ENCODE data around the gene UBAC1. TPM values are rescaled to one million over a fixed set of nuclear protein-coding genes. Genes with fewer than 3 reads are reported as not detected.

Gene UBAC1
- total and polyA plus RNA-seq, 11 donors: 71.1 to 140 (median 100) TPM

DNA sequence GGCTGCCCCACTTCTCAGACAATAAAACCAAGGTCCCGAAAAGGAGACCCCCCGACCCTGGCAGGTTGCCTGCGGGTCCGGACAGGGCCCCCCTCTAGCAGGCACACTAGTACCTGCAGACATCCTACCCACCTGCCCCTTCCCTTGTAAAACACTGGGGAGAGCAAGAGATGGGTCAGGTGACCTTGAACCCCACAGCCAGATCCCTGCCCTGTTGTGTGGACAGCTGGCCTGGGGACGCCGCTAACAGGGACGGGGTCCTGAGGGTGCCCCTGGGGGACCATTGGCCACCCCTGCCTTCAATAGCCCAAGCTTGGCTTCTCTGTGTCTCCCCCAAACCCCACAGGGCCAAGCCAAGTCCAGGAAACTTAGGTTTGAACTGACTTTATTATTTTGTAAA lies 45.0 kb upstream of the UBAC1 start:
- no peak overlapping the region for H3K27ac ChIP-seq
- intact Hi-C loops (cut with DNase I): no loop called here
- WGBS, 4 donors: 76 to 93% (median 88%) methylated on average over 4 to 7 of the region's 7 CpGs
- H3K36me3 ChIP-seq: peaks cover 0 to 21% (median 10%) of the 10 kb centered on the region in 9 donors
- ATAC-seq (no peak), DNase-seq (no peak)
- no peak overlapping the region for H3K4me3 ChIP-seq
- peaks cover 4 to 31% (median 17%) of the 10 kb centered on the region in 12 donors for H3K4me1 ChIP-seq
- no peaks in the 10 kb centered on the region for H3K27me3 ChIP-seq
- H3K9me3 ChIP-seq: no peaks in the 10 kb centered on the region
- TF ChIP-seq CTCF (IDR thresholded peaks at IDR 0.05) (no peak), POLR2A (IDR thresholded peaks at IDR 0.05) (no peak)

DNA sequence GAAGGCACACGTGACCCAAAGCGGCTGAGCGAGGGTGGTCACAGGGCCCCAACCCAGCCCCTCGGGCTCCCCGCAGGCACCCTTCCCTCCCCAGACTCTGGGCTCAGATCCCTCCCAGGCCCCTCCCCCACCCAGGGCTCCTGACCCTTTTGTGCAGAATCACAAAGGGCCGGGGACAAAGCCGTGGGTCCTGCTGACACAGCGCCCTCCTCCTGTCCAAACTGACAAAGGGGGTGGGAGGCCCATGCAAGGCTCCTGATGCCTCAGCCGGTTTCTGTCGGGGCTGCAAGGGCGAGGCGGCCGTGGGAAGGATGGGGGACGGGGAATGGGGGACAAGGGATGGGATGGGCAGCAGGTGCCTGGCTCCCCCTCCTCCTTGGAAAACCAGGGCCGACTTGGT lies 43.5 kb upstream of the UBAC1 start:
- H3K4me1 ChIP-seq: peaks cover 0 to 30% (median 15%) of the 10 kb centered on the region in 12 donors
- no peaks in the 10 kb centered on the region for H3K9me3 ChIP-seq
- no peak overlapping the region for H3K4me3 ChIP-seq
- DNase-seq: no peak
- intact Hi-C loops (cut with DNase I): no loop called here
- no peak overlapping the region for H3K27ac ChIP-seq
- 84 to 92% (median 90%) methylated on average over 8 to 15 of the region's 15 CpGs for WGBS, 4 donors
- peaks cover 0 to 13% (median 8%) of the 10 kb centered on the region in 9 donors for H3K36me3 ChIP-seq
- ATAC-seq: no peak
- no peaks in the 10 kb centered on the region for H3K27me3 ChIP-seq
- TF ChIP-seq CTCF (IDR thresholded peaks at IDR 0.05) (no peak), POLR2A (IDR thresholded peaks at IDR 0.05) (no peak)

DNA sequence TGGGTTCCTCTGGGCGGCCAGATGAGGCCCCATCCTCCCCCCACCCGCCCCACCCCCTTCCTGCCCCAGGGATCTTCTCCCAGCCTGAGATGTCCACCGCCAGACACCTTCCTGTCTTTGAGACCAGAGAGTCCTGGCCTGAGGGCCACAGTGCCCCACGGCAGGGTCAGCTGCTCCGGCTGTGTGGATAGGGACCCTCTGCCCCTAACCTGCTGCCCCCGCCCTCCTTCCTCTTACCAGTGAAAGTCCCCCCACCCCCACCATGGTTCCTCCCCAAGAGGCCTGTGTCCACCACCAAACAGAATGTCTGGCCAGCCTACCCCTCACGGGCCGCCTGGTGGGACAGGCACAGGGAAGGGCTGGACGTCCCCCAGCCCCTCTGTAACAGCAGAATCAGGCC lies 43.0 kb upstream of the UBAC1 start:
- 72 to 86% (median 77%) methylated on average over 4 to 9 of the region's 9 CpGs for WGBS, 4 donors

More for the DNA sequence above, 43.0 kb upstream of the UBAC1 start:
- Histone ChIP-seq H3K9me3 (no peaks in the 10 kb centered on the region), H3K27me3 (no peaks in the 10 kb centered on the region), H3K36me3 (peaks cover 0 to 10% (median 4%) of the 10 kb centered on the region in 9 donors), H3K4me3 (no peak overlapping the region), H3K27ac (no peak overlapping the region), H3K4me1 (peaks cover 0 to 30% (median 15%) of the 10 kb centered on the region in 12 donors)
- intact Hi-C loops (cut with DNase I): no loop called here
- no peak for TF ChIP-seq CTCF (IDR thresholded peaks at IDR 0.05)
- no peak for TF ChIP-seq POLR2A (IDR thresholded peaks at IDR 0.05)
- ATAC-seq (no peak), DNase-seq (no peak)
